Suprapubic skin (tissue), 3 donors: ENCODE measurements around the gene CSMD2.

Source experiments
- POLR2AphosphoS5 ChIP-seq, 3 donors: sonication (generic); formaldehyde crosslinking; IDR thresholded peaks; one replicate each; pipeline ENCODE4 v1.6.1; 2017; ENCODE audit warnings: antibody characterized with exemption in 3 of 3
- TF ChIP-seq, protein P1 (sequence below), 2 donors: fragments of 200-600 bp in 1 of 2; fragments of 450-650 bp in 1 of 2; sonication (generic) in 1 of 2; IDR thresholded peaks; one replicate each; pipeline ENCODE4 v1.5.1; 2016 to 2019; ENCODE audit warnings: antibody characterized with exemption in 2 of 2, mild to moderate bottlenecking in 1 of 2, moderate library complexity in 1 of 2

GRCh38 chr1:33768821-33769220 lies 396.2 kb downstream of the CSMD2 start:
- TF ChIP-seq POLR2AphosphoS5 (IDR thresholded peaks at IDR 0.05), result no peak
- TF ChIP-seq, protein P1, sequence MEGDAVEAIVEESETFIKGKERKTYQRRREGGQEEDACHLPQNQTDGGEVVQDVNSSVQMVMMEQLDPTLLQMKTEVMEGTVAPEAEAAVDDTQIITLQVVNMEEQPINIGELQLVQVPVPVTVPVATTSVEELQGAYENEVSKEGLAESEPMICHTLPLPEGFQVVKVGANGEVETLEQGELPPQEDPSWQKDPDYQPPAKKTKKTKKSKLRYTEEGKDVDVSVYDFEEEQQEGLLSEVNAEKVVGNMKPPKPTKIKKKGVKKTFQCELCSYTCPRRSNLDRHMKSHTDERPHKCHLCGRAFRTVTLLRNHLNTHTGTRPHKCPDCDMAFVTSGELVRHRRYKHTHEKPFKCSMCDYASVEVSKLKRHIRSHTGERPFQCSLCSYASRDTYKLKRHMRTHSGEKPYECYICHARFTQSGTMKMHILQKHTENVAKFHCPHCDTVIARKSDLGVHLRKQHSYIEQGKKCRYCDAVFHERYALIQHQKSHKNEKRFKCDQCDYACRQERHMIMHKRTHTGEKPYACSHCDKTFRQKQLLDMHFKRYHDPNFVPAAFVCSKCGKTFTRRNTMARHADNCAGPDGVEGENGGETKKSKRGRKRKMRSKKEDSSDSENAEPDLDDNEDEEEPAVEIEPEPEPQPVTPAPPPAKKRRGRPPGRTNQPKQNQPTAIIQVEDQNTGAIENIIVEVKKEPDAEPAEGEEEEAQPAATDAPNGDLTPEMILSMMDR (IDR thresholded peaks at IDR 0.05), result no peak
